NOMO-1 treated with DMSO at 0.1 percent for 48 hours (cell line): ENCODE measurements around the gene IL1A.
A peak's percentile ranks its signal among the peaks of the same experiment; 100 is the strongest.

Source experiments
- DNase-seq: peaks from one replicate; lab custom pipeline; 2025; ENCODE audit not compliant: unreplicated experiment; lab: John Stamatoyannopoulos, UW

IL1A gene

DNA sequence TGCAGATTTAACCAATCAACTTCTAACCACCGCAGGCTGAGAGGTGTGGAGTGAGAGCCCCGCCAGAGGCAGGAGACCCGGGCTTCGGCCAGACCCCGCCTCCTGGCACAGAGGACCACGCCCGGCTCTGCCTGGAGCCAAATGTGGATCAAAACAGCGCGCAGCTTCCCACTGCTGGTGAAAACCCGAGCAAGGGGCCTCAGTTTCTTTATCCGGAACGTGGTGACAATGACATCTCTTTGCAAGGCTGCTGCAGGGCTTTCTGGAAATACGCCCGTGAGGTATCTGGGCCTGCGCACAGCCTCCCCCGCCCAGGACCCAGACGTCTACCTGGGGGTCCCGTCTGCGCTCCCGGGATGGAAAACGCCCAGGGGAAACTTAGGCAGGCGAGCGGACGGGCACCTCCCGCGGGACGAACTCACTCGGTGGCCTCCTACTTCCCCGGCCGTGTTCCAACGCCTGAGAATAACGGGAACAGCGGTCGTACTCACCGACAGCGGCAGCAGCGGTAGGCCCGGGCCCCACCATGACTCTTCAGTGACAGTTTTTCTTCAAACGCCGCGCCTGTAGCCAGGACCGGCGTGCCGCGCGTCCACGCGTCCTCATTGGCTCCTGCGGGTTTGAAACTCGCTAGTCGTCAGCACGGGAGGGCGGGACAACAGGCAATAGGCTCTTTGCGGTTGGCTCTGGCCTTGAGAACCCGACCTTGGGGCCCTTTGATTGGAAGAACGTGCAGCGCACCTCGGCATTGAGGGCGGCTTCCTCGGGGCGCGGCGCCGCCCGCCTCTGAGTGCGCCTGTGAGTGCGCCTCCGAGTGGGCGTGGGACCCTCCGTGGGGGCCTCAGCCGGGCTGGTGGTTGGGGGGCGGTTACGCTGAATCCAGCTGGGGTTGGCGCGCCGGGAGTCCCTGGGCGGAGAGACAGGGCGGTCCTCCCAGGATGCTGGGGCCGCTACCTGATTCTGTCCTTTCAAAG is 19.9 kb downstream of the IL1A start, which contains the start of gene CKAP2L:
Gene CKAP2L (minus strand): TSS at position 539 of the 974 bp plus-strand sequence. CDS start 11 bp downstream, at position 528.
- DNase-seq = peak; percentile 98

DNA sequence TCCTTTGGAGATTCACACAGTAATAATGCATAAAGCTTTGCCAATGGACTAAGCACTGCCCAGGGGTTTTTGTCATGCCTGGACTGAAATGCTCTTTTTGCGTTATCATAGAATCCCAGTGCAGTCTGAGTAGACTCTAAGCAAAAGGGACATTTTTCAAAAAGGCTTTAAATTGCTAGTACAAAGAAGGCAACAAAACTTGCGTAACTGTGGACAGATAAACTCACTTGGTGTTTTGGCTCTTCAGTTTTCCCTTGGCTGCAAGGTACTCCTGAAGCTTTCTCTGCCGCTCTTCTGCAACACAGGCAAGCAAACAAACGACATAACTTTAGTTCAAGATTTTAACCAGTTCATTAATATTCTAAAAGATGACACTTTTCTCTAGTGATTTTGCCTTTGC is 22.0 kb downstream of the IL1A start:
- DNase-seq = no peak

DNA sequence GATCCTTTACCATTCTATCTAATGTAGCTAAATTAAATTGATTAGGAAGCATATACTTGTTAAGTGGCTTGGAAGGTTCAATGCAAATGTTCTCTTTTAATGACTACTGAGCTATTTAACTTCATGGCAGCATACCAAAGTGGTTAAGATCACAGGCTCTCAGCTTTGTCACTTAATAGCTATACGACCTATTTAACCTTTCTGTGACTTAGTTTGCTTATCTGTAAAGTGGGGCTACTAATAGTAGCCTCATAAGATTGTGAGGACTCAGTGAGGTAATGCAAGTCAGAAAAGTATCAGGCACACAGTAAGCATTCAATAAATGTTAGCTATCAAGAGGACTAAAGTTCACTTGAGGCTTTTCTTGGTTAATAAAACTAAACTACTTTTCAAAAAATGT is 24.1 kb downstream of the IL1A start:
- DNase-seq = no peak

DNA sequence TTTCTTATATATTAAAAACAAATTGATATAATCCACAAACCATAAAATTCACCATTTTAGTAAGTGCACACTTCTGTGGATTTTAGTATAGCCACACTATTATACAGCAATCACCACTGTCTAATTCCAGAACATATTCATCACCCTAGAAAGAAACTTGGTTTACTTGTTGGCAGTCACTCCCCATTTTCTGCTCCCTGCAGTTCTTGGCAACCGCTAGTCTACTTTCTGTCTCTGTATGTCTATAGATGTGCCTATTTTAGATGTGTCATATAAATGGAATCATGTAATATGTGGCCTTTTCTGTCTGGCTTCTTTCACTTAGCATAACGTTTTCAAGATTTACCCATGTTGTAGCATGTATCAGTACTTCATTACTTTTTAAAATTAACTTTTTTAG is 25.6 kb downstream of the IL1A start:
- DNase-seq = no peak

DNA sequence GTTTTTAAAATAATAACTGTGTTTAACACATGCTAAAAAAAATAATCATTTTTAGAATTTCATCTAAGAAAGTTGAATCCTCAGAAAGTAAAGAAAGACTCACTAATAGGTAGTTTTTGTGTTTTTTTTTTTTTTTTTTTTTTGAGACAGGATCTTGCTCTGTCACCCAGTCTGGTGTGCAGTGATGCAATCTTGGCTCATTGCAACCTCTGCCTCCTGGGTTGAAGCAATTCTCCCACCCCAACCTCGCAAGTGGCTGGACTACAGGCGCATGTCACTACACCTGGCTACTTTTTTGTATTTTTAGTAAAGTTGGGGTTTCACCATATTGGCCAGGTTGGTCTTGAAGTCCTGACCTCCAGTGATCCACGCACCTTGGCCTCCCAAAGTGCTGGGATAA is 27.0 kb downstream of the IL1A start:
- DNase-seq = peak; percentile 20

DNA sequence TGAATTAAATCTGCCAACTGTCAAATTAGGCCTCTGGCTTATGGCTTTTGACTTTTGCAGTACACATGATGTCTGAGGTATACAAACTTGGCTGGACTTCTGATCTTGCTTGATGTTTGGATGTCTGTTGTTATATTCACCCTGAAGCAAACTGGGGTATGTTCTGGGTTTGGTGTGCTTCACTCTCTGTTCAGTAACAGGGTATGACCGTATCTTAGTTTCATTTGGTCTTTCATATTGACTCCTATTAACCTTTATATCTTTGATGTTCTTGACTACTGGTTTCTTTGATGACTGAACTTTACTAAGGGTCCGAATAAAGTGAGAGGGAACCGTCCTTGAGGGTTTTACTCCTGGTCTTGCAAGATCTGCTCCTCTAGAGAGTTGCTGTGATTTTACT is 28.1 kb downstream of the IL1A start:
- no peak for DNase-seq

DNA sequence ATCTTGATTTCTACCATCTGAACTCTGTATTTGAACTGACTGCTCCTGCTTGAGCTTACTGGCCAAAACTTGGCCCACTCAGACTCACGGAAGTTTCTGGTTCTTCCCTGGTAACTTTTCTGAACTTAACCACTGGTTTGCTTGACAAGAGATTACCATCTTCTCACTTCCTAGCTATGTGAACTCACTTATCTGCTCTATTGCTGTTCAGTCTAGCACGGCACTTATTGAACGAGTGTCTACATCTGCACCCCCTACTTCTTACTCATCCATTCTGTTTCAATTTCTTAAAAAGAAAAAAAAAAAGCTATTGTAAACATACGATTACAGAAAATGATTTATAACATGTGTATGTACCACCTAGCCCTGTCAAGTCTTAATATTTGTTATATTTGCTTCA is 28.8 kb downstream of the IL1A start:
- no peak for DNase-seq

DNA sequence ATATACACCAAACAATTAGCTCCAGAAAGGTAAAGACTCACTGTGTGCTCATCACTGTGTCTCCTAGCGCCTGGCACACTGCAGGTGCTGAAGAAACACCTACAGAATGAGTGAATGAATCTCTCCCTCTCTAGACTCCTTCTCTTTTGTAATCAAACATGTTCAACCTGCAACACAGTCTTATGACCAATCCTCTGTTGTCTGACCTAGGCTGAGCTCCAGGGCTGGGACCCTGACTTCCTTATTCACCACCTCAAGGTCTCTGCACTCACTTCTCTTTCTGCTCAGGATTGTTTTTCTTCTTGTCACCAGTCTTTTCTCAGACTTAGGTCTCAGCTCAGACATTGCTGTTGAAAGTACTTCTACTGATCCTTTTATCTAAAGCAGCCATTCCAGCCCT is 29.7 kb downstream of the IL1A start:
- peak; percentile 69 for DNase-seq

DNA sequence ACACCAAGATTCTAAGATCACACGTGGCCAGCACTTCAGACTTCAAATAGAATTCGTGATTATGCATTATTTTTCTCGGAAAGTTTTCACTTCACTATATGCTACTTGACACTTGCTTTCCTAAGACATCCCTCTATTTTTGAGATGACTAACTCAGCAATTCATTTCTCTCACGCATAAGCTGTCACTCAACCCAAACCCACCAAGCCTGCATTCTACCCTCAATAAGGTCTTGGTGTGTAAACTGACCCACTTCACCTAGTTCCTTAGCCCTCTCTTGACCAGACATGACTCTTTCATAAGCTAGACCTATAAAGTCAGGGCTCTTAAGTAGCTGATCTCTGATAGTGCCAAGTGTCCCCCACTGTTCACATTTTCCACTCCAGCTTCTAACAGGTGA is 31.6 kb downstream of the IL1A start:
- DNase-seq = no peak

DNA sequence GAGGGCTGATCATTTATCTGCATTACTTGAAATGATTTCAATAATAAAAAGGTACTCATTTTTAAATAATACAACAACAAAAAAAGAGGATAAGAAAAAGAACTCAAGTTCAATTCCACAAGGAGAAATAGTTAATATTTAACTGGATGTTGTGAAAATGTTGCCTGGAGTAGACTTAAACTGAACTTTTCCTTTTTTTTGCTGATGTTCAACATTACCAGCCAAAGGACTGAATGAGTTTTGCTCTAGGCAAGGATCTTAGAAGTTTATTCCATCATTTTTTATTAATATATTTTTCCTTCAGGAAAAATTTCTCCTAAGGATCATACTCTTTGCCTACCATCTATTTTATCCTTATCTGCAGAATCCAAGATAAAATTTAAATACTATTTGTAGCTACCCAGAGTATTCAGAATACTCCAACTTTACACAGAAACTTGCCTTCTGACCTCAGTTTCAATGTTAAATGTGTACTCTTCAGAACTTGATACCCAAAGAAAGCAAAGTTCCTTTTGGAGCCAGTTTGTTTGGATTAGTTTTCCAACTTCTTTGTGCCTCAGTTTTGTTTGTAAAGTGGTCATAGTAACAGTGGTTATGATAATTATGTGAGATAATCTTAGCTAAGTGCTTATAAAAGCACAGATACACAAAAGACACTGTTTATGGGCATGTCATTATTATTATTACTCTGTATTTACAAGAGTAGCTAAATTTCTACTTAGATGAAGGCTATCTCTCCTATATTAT is 32.7 kb downstream of the IL1A start:
- DNase-seq = no peak

DNA sequence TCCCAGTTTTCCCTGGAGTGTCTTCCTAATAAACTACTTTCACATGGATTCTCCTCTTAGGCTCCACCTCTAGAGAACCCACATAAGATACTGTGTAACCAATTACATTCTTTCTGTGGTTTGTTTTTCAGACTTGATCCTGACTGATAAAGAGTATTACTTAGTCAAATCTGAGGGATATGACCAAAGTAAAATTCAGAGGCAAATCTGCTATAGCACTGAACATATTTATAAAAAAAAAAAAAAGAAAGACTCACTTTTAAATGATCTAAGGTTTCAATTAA is 33.8 kb downstream of the IL1A start:
- DNase-seq = no peak

DNA sequence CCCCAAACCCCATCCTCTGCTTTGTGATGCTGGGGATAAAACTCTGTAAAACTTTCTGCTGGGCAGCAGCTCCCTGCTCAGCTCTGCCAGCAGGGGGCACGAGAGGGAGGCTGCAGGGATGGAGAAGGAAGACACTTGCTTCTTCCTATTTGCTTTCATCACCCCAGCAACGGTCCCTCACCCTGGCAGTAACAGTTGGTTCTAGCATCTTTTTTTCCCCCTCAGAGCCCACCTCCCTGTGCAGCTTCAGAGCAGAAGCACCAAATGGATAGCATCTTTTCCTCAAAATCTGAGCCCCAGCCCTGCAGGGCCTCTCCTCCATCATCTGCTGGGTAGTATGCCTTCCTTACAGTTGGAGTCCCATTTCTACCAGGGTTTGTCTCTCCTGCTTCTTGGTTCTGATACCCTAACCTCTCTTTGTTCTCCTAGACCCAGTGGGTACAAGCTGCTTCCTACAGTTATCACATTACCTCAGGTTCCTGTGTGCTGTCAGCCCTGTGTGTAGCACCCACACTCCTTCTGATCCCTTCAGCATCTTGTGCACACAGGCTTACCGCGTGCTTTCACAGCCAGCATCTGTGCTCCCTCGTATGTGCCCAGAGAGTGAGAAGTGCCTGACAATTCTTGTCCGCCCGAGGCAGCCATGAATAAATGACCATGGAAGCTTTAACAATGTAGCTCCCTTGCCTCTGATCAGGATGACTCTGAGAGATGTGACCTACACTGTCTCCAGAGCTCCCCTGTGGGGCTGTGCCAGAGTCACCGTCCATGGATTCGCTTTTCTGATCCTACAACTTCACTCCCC is 34.3 kb downstream of the IL1A start:
- DNase-seq = peak; percentile 73

DNA sequence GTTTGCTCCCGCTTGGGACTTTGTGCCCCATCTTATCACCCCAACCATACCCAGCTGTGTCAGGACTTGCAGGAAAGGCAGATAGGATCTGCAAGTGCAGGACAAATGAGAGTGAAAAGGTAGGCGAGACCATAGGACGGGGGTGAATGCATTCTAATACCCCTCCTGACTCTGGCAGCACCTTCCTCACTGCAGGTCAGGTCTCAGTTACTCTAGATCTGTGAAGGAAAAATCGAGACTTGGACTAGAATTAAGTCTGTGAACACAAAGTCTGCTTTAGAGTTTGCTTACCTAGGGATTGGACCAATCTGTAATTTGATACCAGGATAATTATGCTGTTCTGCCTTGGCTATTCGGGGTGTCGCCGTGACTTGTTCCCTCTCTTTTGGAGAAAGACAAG is 43.8 kb downstream of the IL1A start:
- no peak for DNase-seq

DNA sequence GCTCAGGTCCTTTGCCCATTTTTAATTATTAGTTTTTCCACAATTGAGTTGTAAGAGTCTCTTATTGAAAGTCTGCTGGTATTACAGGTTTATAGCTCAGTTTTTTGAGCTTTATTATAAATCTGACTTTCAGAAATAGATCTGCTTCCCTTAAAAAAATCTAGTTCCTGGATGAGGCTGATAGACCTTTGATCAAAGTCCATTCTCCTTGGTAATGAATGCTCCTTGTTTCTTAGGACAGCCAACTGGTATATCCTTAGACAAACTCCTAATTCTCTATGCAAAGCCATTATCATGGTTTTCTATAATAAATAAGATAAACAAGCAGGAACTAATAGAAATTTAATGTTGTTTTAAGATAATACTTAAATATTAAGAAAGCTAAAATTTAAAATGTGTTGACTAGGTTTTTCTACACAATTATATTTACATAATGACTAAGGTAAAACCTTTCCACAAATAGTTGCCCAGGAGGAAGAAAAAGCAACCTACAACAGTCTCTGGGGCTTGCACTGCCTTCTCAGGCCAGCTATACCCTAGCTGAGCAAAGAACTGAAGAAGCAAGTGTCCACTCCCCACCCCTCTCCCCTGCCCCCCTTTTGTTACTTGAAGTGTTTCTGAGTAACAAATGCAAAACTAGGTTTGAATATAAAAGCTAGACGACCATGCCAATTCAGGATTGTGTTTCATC is 46.6 kb downstream of the IL1A start:
- DNase-seq = no peak

DNA sequence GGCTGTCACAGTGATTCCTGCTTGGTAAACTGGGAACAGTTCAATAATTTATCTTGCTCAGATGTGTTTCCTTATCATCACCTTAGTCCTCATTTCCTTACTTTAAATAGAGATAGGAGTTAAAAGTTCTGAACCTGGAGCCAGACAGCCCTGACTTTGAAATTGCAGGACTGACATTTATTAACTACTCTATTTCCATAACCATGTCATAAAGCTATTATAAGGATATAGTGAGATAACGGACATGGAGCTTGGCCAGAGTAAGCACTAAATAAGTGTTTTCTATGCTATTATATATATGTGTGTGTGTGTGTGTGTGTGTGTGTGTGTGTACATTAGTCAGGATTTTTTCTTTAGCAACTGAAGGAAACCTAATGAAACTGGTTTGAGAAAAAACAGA is 50.4 kb downstream of the IL1A start:
- no peak for DNase-seq

DNA sequence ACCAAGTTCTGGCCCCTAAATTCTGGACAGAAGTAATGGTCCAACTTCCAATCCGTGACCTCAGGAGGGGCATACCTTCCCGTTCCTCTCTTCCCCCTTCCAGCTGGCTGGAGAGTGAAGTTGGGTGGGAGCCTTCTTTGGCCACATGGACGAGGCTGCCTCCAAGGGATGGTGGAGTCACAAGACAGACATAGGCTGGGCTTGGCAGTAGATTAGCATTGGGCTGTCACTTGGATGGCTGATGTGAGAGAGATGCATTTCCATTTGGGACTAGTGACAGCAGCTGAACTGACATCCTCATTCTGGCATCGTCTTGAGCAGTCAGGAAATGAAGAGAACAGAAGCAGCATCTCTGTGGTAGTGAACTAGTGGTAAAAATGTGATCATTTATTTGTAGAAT is 50.8 kb downstream of the IL1A start:
- DNase-seq = no peak

DNA sequence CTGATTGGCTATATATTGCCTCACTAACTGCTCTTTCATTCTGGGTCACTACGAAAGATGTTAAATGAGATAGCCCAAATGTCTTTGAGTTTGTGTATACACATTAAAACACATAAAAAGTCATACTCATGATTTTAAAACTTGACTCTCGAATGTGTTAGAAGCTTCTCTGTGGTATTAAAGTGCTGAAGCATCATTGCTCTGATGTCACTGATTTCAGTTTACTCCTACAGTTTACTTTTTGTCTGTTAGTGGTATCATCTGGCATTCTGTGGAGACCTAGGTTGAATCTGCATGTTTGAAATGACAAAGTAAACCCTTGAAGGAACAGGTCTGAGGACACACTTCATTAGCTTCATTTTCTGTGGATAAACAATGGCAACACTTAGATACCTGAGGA is 52.8 kb downstream of the IL1A start:
- no peak for DNase-seq

DNA sequence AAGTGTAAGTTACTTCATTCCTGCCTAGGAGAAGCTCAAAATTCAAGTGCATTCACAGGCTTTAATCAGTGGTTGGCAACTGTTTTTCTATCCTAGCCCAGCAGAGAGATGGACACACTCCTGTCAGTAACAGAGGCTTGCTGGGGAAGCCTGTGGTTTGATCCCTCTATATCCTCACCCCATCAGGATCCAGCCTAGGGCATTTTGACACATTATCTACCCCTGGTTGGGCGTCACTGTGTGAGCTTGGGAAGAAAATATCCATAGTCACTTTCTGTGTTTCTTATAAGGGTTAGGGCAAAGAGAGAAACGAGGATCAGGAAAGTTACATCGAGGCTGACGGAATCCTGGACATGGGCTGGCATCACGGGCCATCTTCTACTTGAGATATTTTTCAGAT is 53.5 kb downstream of the IL1A start:
- DNase-seq = no peak

DNA sequence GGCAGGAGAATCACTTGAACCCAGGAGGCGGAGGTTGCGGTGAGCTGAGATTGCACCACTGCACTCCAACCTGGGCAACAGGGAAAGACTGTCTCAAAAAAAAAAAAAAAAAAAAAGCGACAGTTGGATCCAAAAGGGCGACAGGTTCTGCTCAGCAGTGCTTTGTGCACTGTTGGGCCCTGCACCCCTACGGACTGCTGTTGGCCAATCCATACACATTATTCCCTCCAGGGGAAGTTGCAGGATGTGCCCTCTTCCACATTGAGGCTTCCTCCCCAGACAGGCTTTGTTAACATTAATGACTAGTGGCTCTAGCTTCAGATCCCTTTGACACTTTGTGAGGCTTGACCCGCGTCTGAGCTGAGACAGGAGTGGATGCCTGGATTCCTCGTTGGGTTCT is 54.1 kb downstream of the IL1A start:
- DNase-seq = no peak

DNA sequence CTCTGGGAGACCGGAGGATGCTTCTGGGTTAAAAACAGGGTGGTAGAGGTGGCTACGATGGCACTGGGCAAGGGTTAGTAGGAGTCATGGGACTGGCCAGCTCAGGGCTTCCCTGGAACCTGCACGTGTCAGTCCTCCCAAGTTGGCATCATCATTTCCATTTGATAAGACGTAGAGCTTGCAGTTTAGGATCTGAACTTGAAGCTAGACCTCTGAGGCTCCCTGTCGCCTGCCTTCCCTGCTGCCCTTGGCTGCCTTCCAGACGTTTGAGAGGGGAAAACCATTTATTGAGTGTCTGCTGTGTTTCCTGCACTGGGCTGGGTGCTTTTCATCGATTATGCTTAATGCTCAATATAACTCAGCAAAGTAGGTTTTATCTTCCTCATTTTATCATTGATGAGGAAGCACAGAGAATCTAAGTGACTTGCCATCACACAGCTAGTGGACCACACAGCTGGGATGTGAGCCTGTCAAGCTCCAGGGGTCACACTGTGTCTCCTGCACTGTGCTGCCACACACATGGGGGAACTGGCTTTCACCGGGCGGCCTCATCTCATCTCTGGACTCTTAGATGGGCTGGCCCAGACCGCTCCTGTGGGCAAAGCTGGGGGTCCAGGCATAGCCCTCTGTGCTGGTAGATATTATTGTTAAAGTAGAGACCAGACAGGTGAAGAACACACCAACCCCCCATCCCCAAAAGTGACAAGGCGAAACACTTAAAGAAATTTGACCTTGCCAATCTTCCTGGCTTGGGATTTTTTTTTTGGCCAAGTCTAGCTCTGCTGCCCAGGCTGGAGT is 55.7 kb downstream of the IL1A start:
- no peak for DNase-seq
